ENCODE data around the gene PRPF19. TPM values are rescaled to one million over a fixed set of nuclear protein-coding genes. Genes with fewer than 3 reads are reported as not detected.

PRPF19 gene
- total and polyA plus RNA-seq, 2 donors (not counting 1 experiment from before 2014, with no cell fraction given): 32.6 to 37.7 TPM

DNA sequence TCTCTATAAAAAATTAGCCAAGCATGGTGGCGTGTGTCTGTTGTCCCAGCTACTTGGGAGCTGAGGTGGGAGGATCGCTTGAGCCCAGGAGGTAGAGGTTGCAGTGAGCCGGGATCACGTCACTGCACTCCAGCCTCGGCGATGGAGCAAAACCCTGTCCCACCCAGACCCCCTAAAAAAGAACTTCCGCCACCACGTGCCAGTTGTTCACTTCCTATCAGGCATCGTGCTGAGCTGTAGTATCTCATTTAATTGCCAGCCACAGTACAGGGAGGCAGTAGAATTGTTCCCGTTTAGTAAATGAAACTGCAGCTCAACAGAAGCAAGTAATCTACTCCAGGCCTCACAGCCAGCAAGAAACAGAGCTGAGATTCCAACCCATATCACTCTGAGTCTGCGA is 14.9 kb upstream of the PRPF19 start:
- DNase-seq (ENCODE audit: low read depth in 2 of 2): no peak
- Histone ChIP-seq H2AFZ (ENCODE audit: low read length) (no peak overlapping the region), H3K27ac (ENCODE audit: insufficient read depth, low read length) (no peak overlapping the region), H3K79me2 (ENCODE audit: control insufficient read depth, insufficient read depth, low read length) (peaks cover 16% of the 10 kb centered on the region), H3K9me3 (ENCODE audit: control insufficient read depth, insufficient read depth, low read depth, low read length) (no peaks in the 10 kb centered on the region), H3K4me2 (ENCODE audit: extremely low read depth, insufficient read depth, low read length) (no peak overlapping the region), H3K4me3 (replicated peaks in 1 of 4; ENCODE audit: control extremely low read depth in 1 of 4, insufficient read depth in 1 of 4, low read depth in 3 of 4, low read length in 4 of 4) (no peak overlapping the region), H3K27me3 (ENCODE audit: control insufficient read depth, insufficient read depth, low read length) (no peaks in the 10 kb centered on the region), H3K4me1 (ENCODE audit: control insufficient read depth, extremely low read depth, insufficient read depth, low read length) (peaks cover 14% of the 10 kb centered on the region), H3K9ac (ENCODE audit: insufficient read depth, low read length) (no peak overlapping the region), H3K36me3 (ENCODE audit: control insufficient read depth, insufficient read depth, low read length) (peaks cover 15% of the 10 kb centered on the region), H4K20me1 (ENCODE audit: control insufficient read depth, extremely low read depth, insufficient read depth, low read length) (no peaks in the 10 kb centered on the region)
- TF ChIP-seq EZH2 (IDR thresholded peaks at IDR 0.05; ENCODE audit: low read length, missing control alignments): no peak
- no peak for TF ChIP-seq CTCF (conservative IDR thresholded peaks at IDR 0.05 in 1 of 2, IDR thresholded peaks at IDR 0.05 in 1 of 2; ENCODE audit: low read depth in 1 of 2, low read length in 2 of 2)

DNA sequence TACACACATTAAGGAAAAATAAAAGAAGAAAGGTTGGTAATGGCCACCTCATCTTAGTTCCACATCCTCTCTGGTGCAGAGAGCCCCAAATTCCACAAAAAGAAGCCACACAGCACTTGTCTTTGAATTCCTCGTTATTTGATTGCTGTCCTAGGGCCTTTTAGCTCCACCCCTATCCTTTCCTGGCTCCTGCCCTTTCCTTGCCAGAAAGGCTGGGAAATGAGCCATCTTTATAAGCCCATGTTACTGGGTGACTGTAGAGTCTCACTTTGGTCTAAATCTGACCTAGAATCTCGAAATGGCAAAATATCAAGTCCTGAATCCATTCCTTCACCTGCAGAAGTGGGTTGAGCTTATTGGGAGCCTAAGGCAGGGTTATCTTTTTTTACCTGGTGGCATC is 13.6 kb upstream of the PRPF19 start:
- H3K79me2 ChIP-seq (ENCODE audit: control insufficient read depth, insufficient read depth, low read length): peaks cover 20% of the 10 kb centered on the region
- no peak for TF ChIP-seq EZH2 (IDR thresholded peaks at IDR 0.05; ENCODE audit: low read length, missing control alignments)
- TF ChIP-seq CTCF (conservative IDR thresholded peaks at IDR 0.05 in 1 of 2, IDR thresholded peaks at IDR 0.05 in 1 of 2; ENCODE audit: low read depth in 1 of 2, low read length in 2 of 2): no peak
- H3K9me3 ChIP-seq (ENCODE audit: control insufficient read depth, insufficient read depth, low read depth, low read length): no peaks in the 10 kb centered on the region
- DNase-seq (ENCODE audit: low read depth in 2 of 2): peak in 1 of 2 donors; percentile 19
- no peak overlapping the region for H3K4me2 ChIP-seq (ENCODE audit: extremely low read depth, insufficient read depth, low read length)
- no peaks in the 10 kb centered on the region for H3K27me3 ChIP-seq (ENCODE audit: control insufficient read depth, insufficient read depth, low read length)
- H3K27ac ChIP-seq (ENCODE audit: insufficient read depth, low read length): no peak overlapping the region
- peaks cover 14% of the 10 kb centered on the region for H3K4me1 ChIP-seq (ENCODE audit: control insufficient read depth, extremely low read depth, insufficient read depth, low read length)
- no peaks in the 10 kb centered on the region for H4K20me1 ChIP-seq (ENCODE audit: control insufficient read depth, extremely low read depth, insufficient read depth, low read length)
- H2AFZ ChIP-seq (ENCODE audit: low read length): no peak overlapping the region
- H3K9ac ChIP-seq (ENCODE audit: insufficient read depth, low read length): no peak overlapping the region
- no peak overlapping the region for H3K4me3 ChIP-seq (replicated peaks in 1 of 4; ENCODE audit: control extremely low read depth in 1 of 4, insufficient read depth in 1 of 4, low read depth in 3 of 4, low read length in 4 of 4)
- peaks cover 15% of the 10 kb centered on the region for H3K36me3 ChIP-seq (ENCODE audit: control insufficient read depth, insufficient read depth, low read length)

GRCh38 chr11:60919320-60919719 is 12.9 kb upstream of the PRPF19 start:
- no peaks in the 10 kb centered on the region for H3K9me3 ChIP-seq (ENCODE audit: control insufficient read depth, insufficient read depth, low read depth, low read length)
- no peak overlapping the region for H2AFZ ChIP-seq (ENCODE audit: low read length)
- no peak overlapping the region for H3K9ac ChIP-seq (ENCODE audit: insufficient read depth, low read length)
- no peak overlapping the region for H3K4me3 ChIP-seq (replicated peaks in 1 of 4; ENCODE audit: control extremely low read depth in 1 of 4, insufficient read depth in 1 of 4, low read depth in 3 of 4, low read length in 4 of 4)
- no peak for DNase-seq (ENCODE audit: low read depth in 2 of 2)
- H3K27ac ChIP-seq (ENCODE audit: insufficient read depth, low read length): no peak overlapping the region
- H3K27me3 ChIP-seq (ENCODE audit: control insufficient read depth, insufficient read depth, low read length): no peaks in the 10 kb centered on the region
- H3K79me2 ChIP-seq (ENCODE audit: control insufficient read depth, insufficient read depth, low read length): peaks cover 20% of the 10 kb centered on the region
- no peak overlapping the region for H3K4me2 ChIP-seq (ENCODE audit: extremely low read depth, insufficient read depth, low read length)
- H4K20me1 ChIP-seq (ENCODE audit: control insufficient read depth, extremely low read depth, insufficient read depth, low read length): no peaks in the 10 kb centered on the region
- peaks cover 14% of the 10 kb centered on the region for H3K4me1 ChIP-seq (ENCODE audit: control insufficient read depth, extremely low read depth, insufficient read depth, low read length)
- peaks cover 15% of the 10 kb centered on the region for H3K36me3 ChIP-seq (ENCODE audit: control insufficient read depth, insufficient read depth, low read length)
- TF ChIP-seq EZH2 (IDR thresholded peaks at IDR 0.05; ENCODE audit: low read length, missing control alignments) (no peak), CTCF (conservative IDR thresholded peaks at IDR 0.05 in 1 of 2, IDR thresholded peaks at IDR 0.05 in 1 of 2; ENCODE audit: low read depth in 1 of 2, low read length in 2 of 2) (no peak)

Data from fibroblast of lung (primary cell).